HG03575 (cell line): ENCODE results near the gene MAGEB18.

Source experiments
- ATAC-seq: cut with Tn5 transposase; IDR thresholded peaks from one replicate; pipeline ENCODE4 v1.9.1; 2021; ENCODE audit not compliant: unreplicated experiment, insufficient number of reproducible peaks, low FRiP score; ENCODE audit errors: extremely low read depth

The MAGEB18 gene

DNA sequence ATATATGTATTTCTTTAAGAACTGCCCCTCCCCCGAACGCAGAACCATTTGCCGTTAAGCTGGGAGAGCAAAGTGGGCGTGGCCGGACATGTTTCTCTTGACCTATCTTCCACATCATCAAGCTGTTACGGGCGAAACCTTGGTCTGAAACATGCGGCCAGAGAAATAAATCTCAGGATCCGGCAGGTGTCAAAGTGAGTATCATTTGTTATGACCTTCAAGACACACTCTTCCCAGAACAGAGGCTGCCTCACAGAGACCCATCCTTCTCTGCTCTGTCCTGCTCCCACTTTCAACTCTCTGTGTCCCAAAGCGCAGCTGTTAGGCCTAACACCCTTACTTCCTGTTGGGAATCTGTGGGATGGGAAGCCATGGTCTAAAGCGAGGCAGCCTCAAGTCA is at the start of gene MAGEB18:
MAGEB18 (plus strand) TSS at position 70 of the 400 bp plus-strand sequence. CDS start 643 bp downstream, outside the sequence.
- no peak for ATAC-seq

DNA sequence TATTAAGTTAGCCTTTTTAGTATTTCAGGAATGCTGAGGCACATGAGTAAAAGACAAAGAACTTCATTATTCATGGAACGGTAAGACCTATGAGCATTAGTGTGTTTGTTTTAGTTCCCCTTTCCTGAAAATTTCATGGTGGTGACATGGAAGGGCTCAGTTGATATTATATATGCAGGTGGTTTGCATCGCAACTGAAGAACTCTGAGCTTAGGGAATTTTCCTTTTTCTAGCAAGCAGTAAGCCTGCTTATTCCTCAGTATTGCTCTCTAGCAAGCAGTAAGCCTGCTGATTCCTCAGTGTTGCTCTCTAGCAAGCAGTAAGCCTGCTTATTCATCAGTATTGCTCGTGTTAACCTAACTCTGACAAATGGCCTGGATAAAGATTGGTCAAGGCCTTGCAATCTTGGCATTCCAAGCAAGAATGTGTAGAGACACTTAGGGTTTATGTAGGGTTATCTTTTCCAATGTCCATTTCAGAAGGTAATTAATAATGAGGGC is 37.7 kb upstream of the MAGEB18 start:
- no peak for ATAC-seq

DNA sequence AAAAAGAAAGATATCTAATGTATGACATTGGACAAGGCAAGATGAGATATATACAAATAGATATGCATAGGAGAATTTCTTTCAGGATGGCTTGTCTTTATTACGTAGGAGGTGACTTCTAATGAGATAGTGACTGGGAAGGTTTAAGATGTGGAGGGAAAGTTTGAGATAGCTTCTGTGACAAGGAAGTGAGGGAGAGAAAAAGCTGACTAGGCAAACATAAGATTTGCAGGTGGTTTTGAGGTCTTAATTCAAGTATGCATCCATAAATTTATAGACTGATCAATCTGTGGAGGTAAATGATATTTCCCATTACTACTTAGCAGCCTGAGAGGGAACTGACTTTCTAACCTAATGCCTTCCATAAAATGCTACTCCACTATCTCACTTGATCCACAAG is 29.0 kb upstream of the MAGEB18 start:
- ATAC-seq: no peak

DNA sequence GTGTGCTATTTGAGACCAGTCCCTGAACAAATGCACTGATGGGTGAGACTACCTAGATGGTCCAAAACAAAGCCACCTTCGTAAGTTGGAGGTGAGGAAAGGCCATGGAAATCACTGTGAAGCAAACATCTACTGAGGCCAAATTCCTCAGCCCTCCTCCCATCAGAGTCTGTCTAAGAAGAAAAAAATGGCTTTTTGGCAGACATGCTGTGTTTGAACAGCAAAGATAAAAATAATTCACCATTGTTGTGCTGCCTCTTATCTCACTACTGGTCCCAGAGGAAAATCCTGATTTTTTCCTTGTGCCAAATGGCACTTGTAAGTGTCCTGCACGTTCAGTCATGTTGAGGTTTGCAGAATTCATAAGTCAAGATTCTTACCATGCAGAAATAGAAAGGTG is 7.9 kb downstream of the MAGEB18 start:
- ATAC-seq: no peak

DNA sequence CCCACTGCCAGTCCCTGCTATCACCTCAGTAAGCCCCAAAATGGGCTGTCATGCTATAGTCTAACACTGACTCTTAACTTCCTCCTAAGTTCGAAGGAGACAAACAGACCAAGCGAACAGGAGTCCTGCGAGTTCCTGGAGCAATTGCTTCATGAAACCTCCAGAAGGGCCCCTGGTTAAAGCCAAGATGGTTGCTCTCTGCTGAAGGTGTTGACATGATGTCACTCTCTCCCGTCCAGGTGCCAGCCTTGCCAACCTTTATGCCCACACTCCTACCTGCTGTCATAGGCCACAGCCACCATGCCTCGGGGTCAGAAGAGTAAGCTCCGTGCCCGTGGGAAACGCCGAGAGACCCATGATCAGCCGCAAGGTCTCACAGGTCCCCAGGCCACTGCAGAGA is 22.2 kb downstream of the MAGEB18 start, which contains the start of gene MAGEB6B:
MAGEB6B (plus strand) TSS at position 301 of the 400 bp plus-strand sequence; CDS start at position 301, 0 bp downstream.
- no peak for ATAC-seq
